Measurements from ENCODE around the gene PTGDS.

The PTGDS gene

DNA sequence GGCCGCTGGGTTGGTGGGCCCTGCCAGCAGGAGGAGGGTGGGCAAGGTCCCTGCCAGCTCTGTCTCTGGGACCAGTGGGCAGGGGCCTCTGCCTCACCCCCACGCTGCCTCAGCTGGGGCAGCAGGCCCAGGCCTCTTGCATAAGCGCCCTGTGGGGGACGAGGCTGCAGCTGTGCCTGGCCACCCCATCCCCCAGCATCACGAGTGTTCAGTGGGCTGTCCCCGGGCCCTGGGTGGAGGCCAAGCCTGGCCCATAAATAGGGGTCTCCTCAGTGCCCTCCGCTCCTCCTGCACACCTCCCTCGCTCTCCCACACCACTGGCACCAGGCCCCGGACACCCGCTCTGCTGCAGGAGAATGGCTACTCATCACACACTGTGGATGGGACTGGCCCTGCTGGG, at the start of gene PTGDS:
PTGDS (plus strand) TSS at position 282 of the 400 bp plus-strand sequence; CDS start at position 357, 75 bp downstream.
- peak within 1 kb of the TSS; percentile 69 for H3K4me3 ChIP-seq (ENCODE audit: low read length)
- DNase-seq (ENCODE audit: low read depth), result no peak
- TF ChIP-seq, protein P1, sequence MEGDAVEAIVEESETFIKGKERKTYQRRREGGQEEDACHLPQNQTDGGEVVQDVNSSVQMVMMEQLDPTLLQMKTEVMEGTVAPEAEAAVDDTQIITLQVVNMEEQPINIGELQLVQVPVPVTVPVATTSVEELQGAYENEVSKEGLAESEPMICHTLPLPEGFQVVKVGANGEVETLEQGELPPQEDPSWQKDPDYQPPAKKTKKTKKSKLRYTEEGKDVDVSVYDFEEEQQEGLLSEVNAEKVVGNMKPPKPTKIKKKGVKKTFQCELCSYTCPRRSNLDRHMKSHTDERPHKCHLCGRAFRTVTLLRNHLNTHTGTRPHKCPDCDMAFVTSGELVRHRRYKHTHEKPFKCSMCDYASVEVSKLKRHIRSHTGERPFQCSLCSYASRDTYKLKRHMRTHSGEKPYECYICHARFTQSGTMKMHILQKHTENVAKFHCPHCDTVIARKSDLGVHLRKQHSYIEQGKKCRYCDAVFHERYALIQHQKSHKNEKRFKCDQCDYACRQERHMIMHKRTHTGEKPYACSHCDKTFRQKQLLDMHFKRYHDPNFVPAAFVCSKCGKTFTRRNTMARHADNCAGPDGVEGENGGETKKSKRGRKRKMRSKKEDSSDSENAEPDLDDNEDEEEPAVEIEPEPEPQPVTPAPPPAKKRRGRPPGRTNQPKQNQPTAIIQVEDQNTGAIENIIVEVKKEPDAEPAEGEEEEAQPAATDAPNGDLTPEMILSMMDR (conservative IDR thresholded peaks at IDR 0.05; ENCODE audit: low read depth, low read length), result no peak

DNA sequence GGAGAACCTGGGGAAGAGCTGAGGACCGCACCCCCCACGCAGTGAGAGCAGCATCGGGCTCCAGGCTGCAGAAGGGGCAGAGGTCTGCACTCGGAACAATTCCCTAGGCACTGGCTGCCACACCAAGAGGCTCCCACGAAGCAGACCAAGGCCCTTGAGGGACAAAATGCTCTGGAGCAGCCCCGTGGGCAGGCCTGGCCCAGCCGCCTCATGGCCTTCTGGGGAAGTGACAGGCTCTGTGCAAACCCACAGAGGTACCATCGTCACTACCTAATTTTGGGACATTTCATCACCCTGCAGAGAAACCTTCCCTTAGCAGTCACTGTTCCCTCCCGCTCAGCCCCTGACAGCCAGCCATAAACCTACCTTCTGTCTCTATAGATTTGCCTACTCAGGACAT, 48.7 kb upstream of the PTGDS start:
- TF ChIP-seq, protein P1 (conservative IDR thresholded peaks at IDR 0.05; ENCODE audit: low read depth, low read length), result no peak
- DNase-seq (ENCODE audit: low read depth), result no peak
- no peak overlapping the region for H3K4me3 ChIP-seq (ENCODE audit: low read length)

DNA sequence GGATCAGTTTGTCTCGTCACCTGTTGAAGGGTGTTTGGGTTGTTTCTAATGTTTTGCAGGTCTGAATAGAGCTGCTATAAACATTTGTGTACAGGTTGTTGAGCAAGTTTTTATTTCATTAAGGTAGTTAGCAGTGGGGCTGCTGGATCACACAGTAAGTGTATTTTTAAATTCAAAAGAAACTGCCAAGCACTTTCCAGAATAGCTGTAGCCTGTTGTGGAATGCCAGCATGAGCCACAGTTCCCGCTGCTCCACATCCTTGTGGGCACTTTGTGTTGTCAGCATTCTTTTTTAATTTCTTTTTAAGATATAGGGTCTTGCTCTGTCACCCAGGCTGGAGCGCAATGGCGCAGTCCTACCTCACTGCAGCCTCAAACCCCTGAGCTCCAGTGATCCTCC, 47.3 kb upstream of the PTGDS start:
- H3K4me3 ChIP-seq (ENCODE audit: low read length), result no peak overlapping the region
- TF ChIP-seq, protein P1 (conservative IDR thresholded peaks at IDR 0.05; ENCODE audit: low read depth, low read length), result no peak
- no peak for DNase-seq (ENCODE audit: low read depth)

DNA sequence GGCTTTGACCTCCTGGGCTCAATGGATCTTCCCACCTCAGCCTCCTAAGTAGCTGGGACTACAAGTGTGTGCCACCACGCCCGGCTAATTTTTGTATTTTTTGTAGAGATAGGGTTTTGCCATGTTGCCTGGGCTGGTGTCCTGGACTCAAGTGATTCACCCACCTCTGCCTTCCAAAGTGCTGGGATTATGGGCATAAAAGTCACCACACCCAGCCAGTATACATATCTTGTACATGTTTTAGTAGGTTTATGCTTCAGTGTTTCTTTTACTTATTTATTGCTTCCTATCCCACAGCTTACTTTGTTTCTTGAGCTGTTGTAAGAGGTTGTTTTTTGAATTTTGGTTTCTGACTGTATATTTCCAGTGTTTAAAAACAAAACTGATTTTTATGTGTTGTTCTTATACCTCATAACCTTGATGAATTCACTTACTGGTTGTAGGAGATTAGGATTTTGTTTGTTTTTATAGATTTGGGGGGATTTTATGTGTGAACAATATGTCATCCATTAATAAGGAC, 45.6 kb upstream of the PTGDS start:
- TF ChIP-seq, protein P1 (conservative IDR thresholded peaks at IDR 0.05; ENCODE audit: low read depth, low read length), result no peak
- no peak overlapping the region for H3K4me3 ChIP-seq (ENCODE audit: low read length)
- DNase-seq (ENCODE audit: low read depth), result no peak

DNA sequence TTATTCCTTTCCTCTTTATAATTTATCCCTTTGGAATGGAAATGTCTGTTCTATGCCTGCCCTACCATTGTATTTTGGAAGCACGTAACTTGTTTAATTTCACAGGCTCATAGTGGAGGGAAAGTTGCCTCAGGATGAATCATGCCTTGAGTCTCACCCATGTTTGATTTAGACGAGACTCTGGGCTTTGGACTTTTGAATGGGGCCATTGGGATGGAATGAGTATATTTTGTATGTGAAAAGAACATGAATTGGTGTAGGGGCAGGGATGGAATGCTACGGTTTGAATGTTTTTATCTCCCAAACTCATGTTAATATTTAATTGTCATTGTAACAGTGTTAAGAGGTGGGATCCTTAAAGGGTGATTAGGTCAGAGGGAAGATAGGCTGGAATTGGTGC, 43.0 kb upstream of the PTGDS start:
- TF ChIP-seq, protein P1 (conservative IDR thresholded peaks at IDR 0.05; ENCODE audit: low read depth, low read length), result no peak
- DNase-seq (ENCODE audit: low read depth), result no peak
- H3K4me3 ChIP-seq (ENCODE audit: low read length), result no peak overlapping the region

DNA sequence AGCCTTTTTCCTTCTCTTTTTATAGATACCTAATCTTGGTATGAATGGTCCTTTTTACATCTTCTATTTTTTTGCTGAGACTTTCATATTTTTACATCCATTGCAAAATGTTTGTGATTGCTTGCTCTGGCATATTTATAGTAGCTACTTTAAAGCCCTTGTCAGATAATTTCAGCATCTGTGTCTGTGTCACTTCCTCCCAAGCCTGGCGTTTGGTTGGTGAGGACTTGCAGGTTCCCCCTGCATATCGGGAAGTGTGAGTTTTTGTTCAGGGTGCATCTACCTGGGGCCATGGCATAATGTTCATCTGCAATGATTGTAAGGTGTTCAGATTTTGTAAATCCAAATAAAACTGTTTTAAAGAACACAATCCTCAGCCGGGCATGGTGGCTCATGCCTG, 41.7 kb upstream of the PTGDS start:
- TF ChIP-seq, protein P1 (conservative IDR thresholded peaks at IDR 0.05; ENCODE audit: low read depth, low read length), result no peak
- DNase-seq (ENCODE audit: low read depth), result no peak

DNA sequence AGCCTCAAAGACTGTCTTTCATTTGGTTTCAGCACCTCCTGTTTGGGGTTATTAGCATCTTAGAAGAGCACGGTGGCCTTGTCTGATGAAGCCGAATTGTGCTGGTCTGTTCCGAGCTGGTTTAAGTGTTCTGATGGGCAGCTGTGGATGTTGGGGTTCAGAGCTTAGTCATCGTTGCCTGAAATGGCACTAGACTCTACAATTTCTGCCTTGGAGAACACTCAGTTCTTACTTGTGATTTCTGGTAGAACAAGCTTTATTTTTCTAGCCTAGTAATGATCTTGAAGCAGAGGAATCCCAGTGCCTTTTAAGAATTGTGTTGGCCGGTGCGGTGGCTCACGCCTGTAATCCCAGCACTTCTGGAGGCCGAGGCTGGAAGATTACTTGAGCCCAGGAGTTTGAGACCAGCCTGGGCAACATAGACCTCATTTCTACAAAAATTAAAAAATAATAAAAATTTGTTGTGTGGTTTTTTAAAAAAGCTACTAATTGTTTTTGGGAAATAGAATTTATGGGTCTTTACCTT, 40.6 kb upstream of the PTGDS start:
- TF ChIP-seq, protein P1 (conservative IDR thresholded peaks at IDR 0.05; ENCODE audit: low read depth, low read length), result no peak
- DNase-seq (ENCODE audit: low read depth), result no peak
- no peak overlapping the region for H3K4me3 ChIP-seq (ENCODE audit: low read length)

More for the DNA sequence above, 41.7 kb upstream of the PTGDS start:
- no peak overlapping the region for H3K4me3 ChIP-seq (ENCODE audit: low read length)

Measured in retinal pigment epithelial cell (primary cell).